ENCODE data around the gene EME2. TPM values are rescaled to one million over a fixed set of nuclear protein-coding genes. Genes with fewer than 3 reads are reported as not detected.

EME2 gene
- total RNA-seq, 1 experiment from 2014 or later: 24.2 TPM

- Histone ChIP-seq H3K27ac (no peak overlapping the region), H3F3A (ENCODE audit: insufficient read depth, low read depth) (no peaks in the 10 kb centered on the region), H3K9me3 (ENCODE audit: insufficient read depth, low read depth) (peaks cover 5% of the 10 kb centered on the region; the same call in 1 of the 2 replicates), H3K79me2 (ENCODE audit: low read depth) (no peaks in the 10 kb centered on the region), H2AFZ (no peak overlapping the region), H3K4me3 (no peak overlapping the region), H3K9me2 (ENCODE audit: insufficient read depth) (no peaks in the 10 kb centered on the region), H4K20me1 (ENCODE audit: insufficient read depth) (no peaks in the 10 kb centered on the region), H3K36me3 (ENCODE audit: low read depth) (no peaks in the 10 kb centered on the region), H3K4me1 (replicated peaks; ENCODE audit: insufficient read depth) (no peaks in the 10 kb centered on the region), H3K27me3 (ENCODE audit: insufficient read depth, low read depth) (no peaks in the 10 kb centered on the region), H3K4me2 (no peak overlapping the region)
- POLR2A ChIA-PET (ENCODE audit: unreplicated experiment): no interaction called here
- no peak for DNase-seq
- CTCF ChIA-PET: no interaction called here
- BruUV-seq (replicated peaks): no TSS peak
- TF ChIP-seq CTCF (conservative IDR thresholded peaks at IDR 0.05) (no peak), EZH2 (IDR thresholded peaks at IDR 0.05; ENCODE audit: low read depth) (no peak)
- intact Hi-C loops (cut with micrococcal nuclease; ENCODE audit: unreplicated experiment): no loop called here
These were observed 20.4 kb downstream of the EME2 start for GRCh38 chr16:1792836-1793577.

GRCh38 chr16:1793578-1794220 is 21.1 kb downstream of the EME2 start, which contains the start of gene IGFALS:
TSS of gene IGFALS (minus strand) at chr16:1793705. CDS start at chr16:1793652, 53 bp downstream.
- intact Hi-C loops (cut with micrococcal nuclease; ENCODE audit: unreplicated experiment): no loop called here
- TF ChIP-seq CTCF (conservative IDR thresholded peaks at IDR 0.05) (no peak), EZH2 (IDR thresholded peaks at IDR 0.05; ENCODE audit: low read depth) (no peak)
- no TSS peak for BruUV-seq (replicated peaks)
- no peaks in the 10 kb centered on the region for H3K9me2 ChIP-seq (ENCODE audit: insufficient read depth)
- ChIA-PET POLR2A (ENCODE audit: unreplicated experiment) (no interaction called here), CTCF (no interaction called here)
- no peaks in the 10 kb centered on the region for H3K27me3 ChIP-seq (ENCODE audit: insufficient read depth, low read depth)
- no peak within 1 kb of the TSS for H3K4me2 ChIP-seq
- H3K79me2 ChIP-seq (ENCODE audit: low read depth): no peaks in the 10 kb centered on the region
- H3K4me3 ChIP-seq: no peak within 1 kb of the TSS
- no peak within 1 kb of the TSS for H2AFZ ChIP-seq
- no peak for DNase-seq
- no peaks in the 10 kb centered on the region for H3K4me1 ChIP-seq (replicated peaks; ENCODE audit: insufficient read depth)
- no peaks in the 10 kb centered on the region for H4K20me1 ChIP-seq (ENCODE audit: insufficient read depth)
- H3F3A ChIP-seq (ENCODE audit: insufficient read depth, low read depth): no peaks in the 10 kb centered on the region
- H3K9me3 ChIP-seq (ENCODE audit: insufficient read depth, low read depth): peaks cover 5% of the 10 kb centered on the region; the same call in 1 of the 2 replicates
- no peaks in the 10 kb centered on the region for H3K36me3 ChIP-seq (ENCODE audit: low read depth)
- no peak within 1 kb of the TSS for H3K27ac ChIP-seq

DNA sequence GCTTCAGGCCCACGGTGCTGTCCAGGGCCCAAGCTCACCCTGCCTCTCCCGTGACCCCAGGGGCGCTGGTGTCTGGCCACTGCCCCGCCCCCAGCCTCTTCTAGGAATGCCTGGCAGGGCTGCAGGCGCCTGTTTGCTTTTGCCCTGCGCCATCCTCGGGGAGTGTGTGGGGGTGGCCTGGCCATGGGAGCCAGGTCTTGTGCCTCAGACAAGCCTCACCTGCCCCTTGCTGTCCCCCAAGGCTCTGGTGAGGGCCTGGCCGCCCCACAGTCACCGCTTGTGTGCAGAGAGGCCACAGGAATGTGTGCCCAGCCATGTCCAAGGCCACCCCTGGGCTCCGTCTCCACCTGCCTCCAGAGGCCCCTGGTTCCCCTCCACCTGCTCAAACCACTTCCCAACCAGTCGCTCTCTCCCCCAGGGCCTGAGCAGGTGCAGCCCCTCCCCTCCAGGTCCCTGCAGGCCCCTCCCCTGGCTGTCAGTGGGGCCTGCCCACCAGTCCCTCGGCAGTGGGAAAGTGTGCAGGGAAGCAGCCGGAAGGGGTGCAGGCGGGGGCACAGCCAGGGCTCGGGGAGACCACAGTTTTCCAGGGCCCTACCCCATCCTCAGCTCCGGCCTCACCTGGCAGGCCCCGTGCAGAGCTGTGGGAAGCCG is 21.7 kb downstream of the EME2 start:
- Histone ChIP-seq H3K27me3 (ENCODE audit: insufficient read depth, low read depth) (no peaks in the 10 kb centered on the region), H3K4me1 (replicated peaks; ENCODE audit: insufficient read depth) (no peaks in the 10 kb centered on the region), H3F3A (ENCODE audit: insufficient read depth, low read depth) (no peaks in the 10 kb centered on the region), H3K9me2 (ENCODE audit: insufficient read depth) (no peaks in the 10 kb centered on the region), H3K36me3 (ENCODE audit: low read depth) (no peaks in the 10 kb centered on the region), H3K4me3 (no peak overlapping the region), H4K20me1 (ENCODE audit: insufficient read depth) (no peaks in the 10 kb centered on the region), H3K9me3 (ENCODE audit: insufficient read depth, low read depth) (peaks cover 5% of the 10 kb centered on the region; the same call in 1 of the 2 replicates), H3K4me2 (no peak overlapping the region), H3K79me2 (ENCODE audit: low read depth) (no peaks in the 10 kb centered on the region), H3K27ac (no peak overlapping the region), H2AFZ (no peak overlapping the region)
- no peak for DNase-seq
- no TSS peak for BruUV-seq (replicated peaks)
- intact Hi-C loops (cut with micrococcal nuclease; ENCODE audit: unreplicated experiment): no loop called here
- POLR2A ChIA-PET (ENCODE audit: unreplicated experiment): no interaction called here
- CTCF ChIA-PET: no interaction called here
- no peak for TF ChIP-seq CTCF (conservative IDR thresholded peaks at IDR 0.05)
- TF ChIP-seq EZH2 (IDR thresholded peaks at IDR 0.05; ENCODE audit: low read depth): no peak

Measured in PC-9 (cell line).